K562 (cell line): Measurements from ENCODE around the gene POU3F1. TPM values are rescaled to one million over a fixed set of nuclear protein-coding genes. Genes with fewer than 3 reads are reported as not detected.

Source experiments
- ARHGAP35 ChIP-seq: fragments of 450-650 bp; IDR thresholded peaks from 2 replicates; pipeline ENCODE4 v1.6.1; 2018; ENCODE audit not compliant: partially characterized antibody
- E2F4 ChIP-seq: sonication (generic); formaldehyde crosslinking; IDR thresholded peaks from 2 replicates; pipeline ENCODE4 v1.8.0; 2022; ENCODE audit warnings: mild to moderate bottlenecking, low read depth, missing genetic modification reagents
- HDAC1 ChIP-seq, 2 experiments: fragments of 450-650 bp; IDR thresholded peaks; 2 replicates each; pipeline ENCODE4 v1.6.1; 2016 to 2017; ENCODE audit warnings: inconsistent platforms in 1 of 2, mild to moderate bottlenecking in 1 of 2, moderate library complexity in 1 of 2
- HDGF ChIP-seq: fragments of 450-650 bp; IDR thresholded peaks from 2 replicates; pipeline ENCODE4 v1.6.1; 2016
- ILF3 ChIP-seq: fragments of 450-650 bp; IDR thresholded peaks from 2 replicates; pipeline ENCODE4 v1.6.1; 2018; ENCODE audit warnings: antibody characterized with exemption, mild to moderate bottlenecking, moderate library complexity, borderline replicate concordance
- L3MBTL2 ChIP-seq: fragments of 450-650 bp; IDR thresholded peaks from 2 replicates; pipeline ENCODE4 v1.6.1; 2016; ENCODE audit warnings: mild to moderate bottlenecking, moderate library complexity
- LARP7 ChIP-seq: fragments of 450-650 bp; IDR thresholded peaks from 2 replicates; pipeline ENCODE4 v1.6.1; 2016
- MAFK ChIP-seq: IDR thresholded peaks from 2 replicates; pipeline ENCODE4 v1.6.1; 2011; ENCODE audit warnings: low read length, improper control_type of control experiment
- POU5F1 ChIP-seq: fragments of 150-350 bp; IDR thresholded peaks from 2 replicates; pipeline ENCODE4 v1.6.1; 2014; ENCODE audit warnings: borderline replicate concordance, low read length, low read depth, mild to moderate bottlenecking; ENCODE audit not compliant: partially characterized antibody
- RBBP5 ChIP-seq: fragments of 200-600 bp; sonication (generic); IDR thresholded peaks from 2 replicates; pipeline ENCODE4 v1.6.1; 2012; ENCODE audit warnings: borderline replicate concordance, mild to moderate bottlenecking, low read length, control low read depth, inconsistent platforms; ENCODE audit not compliant: insufficient read depth, poor library complexity, severe bottlenecking
- RBM39 ChIP-seq: fragments of 200-400 bp; formaldehyde crosslinking; optimal IDR thresholded peaks from 2 replicates; pipeline ENCODE3; 2018; ENCODE audit warnings: low read depth, low read length
- SMAD4 ChIP-seq: fragments of 250-450 bp; sonication (Bioruptor Pico); conservative IDR thresholded peaks from 2 replicates; pipeline ENCODE4 v1.8.0; 2021; ENCODE audit warnings: inconsistent platforms, mild to moderate bottlenecking, moderate library complexity
- SPI1 ChIP-seq: IDR thresholded peaks from 2 replicates; pipeline ENCODE4 v1.6.1; 2011; ENCODE audit warnings: low read depth, low read length, control low read depth, borderline replicate concordance
- ZNF398 ChIP-seq: fragments of 250-450 bp; sonication (Bioruptor Pico); IDR thresholded peaks from 2 replicates; pipeline ENCODE4 v1.8.0; 2021; ENCODE audit warnings: moderate library complexity, mild to moderate bottlenecking, inconsistent platforms
- ZNF407 ChIP-seq: fragments of 450-650 bp; IDR thresholded peaks from 2 replicates; pipeline ENCODE4 v1.6.1; 2016; ENCODE audit warnings: low read depth
- polyA plus RNA-seq, 8 experiments: library from polyadenylated mRNA; depleted of rRNA in 4 of 8; stranded (reverse) in 5 of 8; unstranded in 3 of 8; fragments of >200 nt; fragmentation: Nextera tagmentation in 2 of 8; fragmentation: Illumina TruSeq in 1 of 8; extraction: Ambion mirVana in 2 of 8; extraction: Trizol in 1 of 8; gene quantifications; 2 replicates each; pipeline versions ENCODE4 v1.2.1 to v1.2.3, GENCODE V29; 2011 to 2014; ENCODE audit warnings: inconsistent platforms in 1 of 8, missing spikeins in 1 of 8
- total RNA-seq, 7 experiments: library from RNA; depleted of rRNA in 6 of 7; stranded (reverse); fragments of >200 nt in 6 of 7; fragmentation: Illumina TruSeq in 2 of 7; extraction: Trizol in 2 of 7; gene quantifications; 2 replicates each; pipeline versions ENCODE4 v1.2.1 to v1.2.3, GENCODE V29; 2011 to 2021; ENCODE audit warnings: low replicate concordance in 1 of 7

The POU3F1 gene
- total and polyA plus RNA-seq, 9 of the 15 experiments (the other 6 are each of a cell fraction or from before 2014, with no cell fraction given) = 0.09 TPM; not detected in 8

GRCh38 chr1:38009088-38009840, 37.3 kb downstream of the POU3F1 start (continued):
- TF ChIP-seq ZNF407 (no peak), RBM39 (peak; percentile 56), RBBP5 (no peak), MAFK (peak; percentile 89), ARHGAP35 (no peak), ZNF398 (no peak), ILF3 (no peak), HDAC1 (IDR thresholded peaks at IDR 0.05) (0 out of 4 replicates have a peak, but pooled peaks of 1 of the 2 experiments have one; percentile 6), L3MBTL2 (peak; percentile 72), SPI1 (no peak), E2F4 (CRISPR knock-in tag) (no peak), LARP7 (no peak), SMAD4 (peak; percentile 85), POU5F1 (no peak), HDGF (0 out of 2 replicates have a peak, but pooled peaks have one; percentile 27)
